DOHH2 (cell line): ENCODE measurements around the gene DNMT3A.
"Not testable (repeated sequence)": the region's sequence is repeated elsewhere in the genome, so short reads cannot be mapped to it uniquely, and the experiment has no call there.

Source experiments
- H3F3A ChIP-seq: fragments of 200-600 bp; sonication (generic), shearing (Covaris generic); 2 replicates; pipeline ENCODE4 v1.6.0; 2016; ENCODE audit warnings: antibody characterized with exemption, mild to moderate bottlenecking; ENCODE audit not compliant: control insufficient read depth, insufficient read depth
- H3K27ac ChIP-seq: fragments of 200-600 bp; sonication (generic); 2 replicates; pipeline ENCODE4 v1.5.1; 2014; ENCODE audit warnings: low read depth, mild to moderate bottlenecking, low read length, moderate library complexity
- H3K27me3 ChIP-seq: fragments of 200-600 bp; sonication (generic); 2 replicates; pipeline ENCODE4 v1.6.1; 2014; ENCODE audit warnings: mild to moderate bottlenecking, low read length, mixed read lengths; ENCODE audit not compliant: control insufficient read depth
- H3K36me3 ChIP-seq: fragments of 200-600 bp; sonication (generic); 2 replicates; pipeline ENCODE4 v1.6.1; 2014; ENCODE audit warnings: mild to moderate bottlenecking, low read length, moderate library complexity, mixed read lengths; ENCODE audit not compliant: control insufficient read depth
- H3K4me1 ChIP-seq: fragments of 200-600 bp; sonication (generic); 2 replicates; pipeline ENCODE4 v1.6.1; 2014; ENCODE audit warnings: mild to moderate bottlenecking, low read length, mixed read lengths; ENCODE audit not compliant: control insufficient read depth
- H3K4me2 ChIP-seq: fragments of 200-600 bp; sonication (generic); 2 replicates; pipeline ENCODE4 v1.6.0; 2014; ENCODE audit warnings: mild to moderate bottlenecking, low read length, moderate library complexity
- H3K4me3 ChIP-seq: fragments of 200-600 bp; sonication (generic); 2 replicates; pipeline ENCODE4 v1.5.1; 2014; ENCODE audit warnings: mild to moderate bottlenecking, low read length, mixed read lengths
- H3K79me2 ChIP-seq: fragments of 200-600 bp; sonication (generic); 2 replicates; pipeline ENCODE4 v1.6.1; 2014; ENCODE audit warnings: mild to moderate bottlenecking, low read length, mixed read lengths; ENCODE audit not compliant: control insufficient read depth
- H3K9me2 ChIP-seq: fragments of 200-600 bp; sonication (generic); replicated peaks from 2 replicates; pipeline ENCODE4 v1.6.1; 2014; ENCODE audit warnings: mild to moderate bottlenecking, low read length, mixed read lengths; ENCODE audit not compliant: control insufficient read depth
- H3K9me3 ChIP-seq: fragments of 200-600 bp; sonication (generic); 2 replicates; pipeline ENCODE4 v1.6.1; 2014; ENCODE audit warnings: antibody characterized with exemption, low read length, mixed read lengths; ENCODE audit not compliant: control insufficient read depth, insufficient read depth
- H4K20me1 ChIP-seq: fragments of 200-600 bp; sonication (generic); 2 replicates; pipeline ENCODE4 v1.6.0; 2014; ENCODE audit warnings: low read depth, mild to moderate bottlenecking, antibody characterized with exemption, low read length, moderate library complexity; ENCODE audit not compliant: control insufficient read depth, insufficient read depth
- EZH2phosphoT487 ChIP-seq: fragments of 200-600 bp; sonication (generic); IDR thresholded peaks from 2 replicates; pipeline ENCODE4 v1.6.1; 2017; ENCODE audit warnings: borderline replicate concordance, mild to moderate bottlenecking, antibody characterized with exemption, low read length, moderate library complexity, mixed read lengths
- TF ChIP-seq, protein P1 (sequence below): fragments of 200-600 bp; sonication (generic); IDR thresholded peaks from one replicate; pipeline ENCODE4 v1.5.1; 2014; ENCODE audit warnings: antibody characterized with exemption, mild to moderate bottlenecking, low read depth, low read length; ENCODE audit not compliant: poor library complexity, severe bottlenecking

Gene DNMT3A

DNA sequence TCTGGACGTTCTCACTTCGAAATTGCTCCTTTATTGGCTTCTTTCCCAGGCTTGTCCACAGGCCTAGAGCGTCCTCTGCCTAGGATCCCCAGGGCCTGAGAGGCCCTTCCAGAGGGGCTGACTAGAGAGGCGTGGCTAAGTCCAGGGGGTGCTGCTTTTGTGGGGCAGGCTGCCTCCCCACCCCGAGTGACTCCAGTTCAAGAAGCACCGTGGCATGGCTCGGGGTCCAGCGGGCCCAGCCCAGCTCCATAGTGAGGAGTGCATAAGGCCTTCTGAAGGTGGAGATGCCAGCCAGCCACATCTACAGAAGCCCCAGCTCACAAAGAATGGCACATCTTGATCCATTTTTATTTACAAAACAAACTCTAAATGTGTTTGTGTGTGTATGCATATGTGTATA, 128.5 kb downstream of the DNMT3A start:
- no peaks in the 10 kb centered on the region for H3K36me3 ChIP-seq

DNA sequence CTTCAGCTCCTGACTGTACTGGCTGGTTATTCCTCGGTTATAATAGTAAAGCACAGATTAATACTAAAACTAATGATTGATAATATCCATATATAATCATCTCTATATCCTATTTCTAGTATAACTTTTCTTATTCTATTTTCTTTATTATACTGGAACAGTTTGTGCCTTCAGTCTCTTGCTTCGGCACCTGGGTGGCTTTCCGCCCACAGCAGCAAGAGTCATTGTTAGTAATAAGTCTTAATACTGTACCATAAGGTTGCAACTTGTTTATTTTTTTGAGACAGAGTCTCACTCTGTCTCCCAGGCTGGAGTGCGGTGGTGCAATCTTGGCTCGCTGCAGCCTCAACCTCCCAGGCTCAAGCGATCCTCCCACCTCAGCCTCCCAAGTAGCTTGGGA, 130.8 kb downstream of the DNMT3A start:
- H3K9me2 ChIP-seq, H3K79me2 ChIP-seq, H4K20me1 ChIP-seq, H3K9me3 ChIP-seq, H3K36me3 ChIP-seq: not testable (repeated sequence)
- peaks cover 30% of the 10 kb centered on the region for H3F3A ChIP-seq
- H3K27me3 ChIP-seq, result peaks cover 45% of the 10 kb centered on the region
- H3K27ac ChIP-seq, result peak overlapping the region; percentile 13; the same call in 1 of the 2 replicates
- peak overlapping the region; percentile 27; the same call in 1 of the 2 replicates for H3K4me3 ChIP-seq
- peaks cover 70% of the 10 kb centered on the region for H3K4me1 ChIP-seq
- peak overlapping the region; percentile 44 for H3K4me2 ChIP-seq

More for the DNA sequence above, 128.5 kb downstream of the DNMT3A start:
- Histone ChIP-seq H3K27me3 (peaks cover 35% of the 10 kb centered on the region), H3K9me3 (no peaks in the 10 kb centered on the region), H3K79me2 (no peaks in the 10 kb centered on the region), H3K9me2 (no peaks in the 10 kb centered on the region), H3K4me1 (peaks cover 59% of the 10 kb centered on the region), H3K4me2 (no peak overlapping the region), H3K4me3 (no peak overlapping the region), H4K20me1 (no peaks in the 10 kb centered on the region), H3K27ac (no peak overlapping the region), H3F3A (peaks cover 33% of the 10 kb centered on the region)
- TF ChIP-seq, protein P1, sequence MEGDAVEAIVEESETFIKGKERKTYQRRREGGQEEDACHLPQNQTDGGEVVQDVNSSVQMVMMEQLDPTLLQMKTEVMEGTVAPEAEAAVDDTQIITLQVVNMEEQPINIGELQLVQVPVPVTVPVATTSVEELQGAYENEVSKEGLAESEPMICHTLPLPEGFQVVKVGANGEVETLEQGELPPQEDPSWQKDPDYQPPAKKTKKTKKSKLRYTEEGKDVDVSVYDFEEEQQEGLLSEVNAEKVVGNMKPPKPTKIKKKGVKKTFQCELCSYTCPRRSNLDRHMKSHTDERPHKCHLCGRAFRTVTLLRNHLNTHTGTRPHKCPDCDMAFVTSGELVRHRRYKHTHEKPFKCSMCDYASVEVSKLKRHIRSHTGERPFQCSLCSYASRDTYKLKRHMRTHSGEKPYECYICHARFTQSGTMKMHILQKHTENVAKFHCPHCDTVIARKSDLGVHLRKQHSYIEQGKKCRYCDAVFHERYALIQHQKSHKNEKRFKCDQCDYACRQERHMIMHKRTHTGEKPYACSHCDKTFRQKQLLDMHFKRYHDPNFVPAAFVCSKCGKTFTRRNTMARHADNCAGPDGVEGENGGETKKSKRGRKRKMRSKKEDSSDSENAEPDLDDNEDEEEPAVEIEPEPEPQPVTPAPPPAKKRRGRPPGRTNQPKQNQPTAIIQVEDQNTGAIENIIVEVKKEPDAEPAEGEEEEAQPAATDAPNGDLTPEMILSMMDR, result no peak
- TF ChIP-seq EZH2phosphoT487, result no peak

DNA sequence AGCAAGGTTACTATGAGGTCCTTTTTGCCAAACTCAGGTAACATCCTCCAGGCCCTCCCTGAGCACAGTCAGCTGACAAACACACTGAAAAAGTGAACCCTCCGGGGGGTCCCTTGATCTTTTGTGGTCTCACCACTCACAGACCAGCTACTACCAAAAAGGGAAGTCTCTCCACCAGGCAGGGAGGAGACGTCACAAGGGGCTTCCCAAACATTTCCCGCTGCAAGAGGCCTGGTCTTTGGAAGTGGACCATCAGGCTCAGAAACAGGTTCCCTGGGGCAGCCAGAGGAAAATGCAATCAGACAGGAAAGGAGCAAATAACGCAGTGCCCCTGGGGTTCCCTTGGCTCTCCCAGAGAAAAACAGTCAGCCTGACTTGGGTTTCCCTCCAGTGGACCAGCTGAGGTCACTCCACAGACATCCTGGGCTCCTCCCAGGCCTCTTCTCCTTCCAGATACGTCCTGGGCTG, 134.6 kb downstream of the DNMT3A start:
- H3K4me2 ChIP-seq, result no peak overlapping the region
- H3K27me3 ChIP-seq, result peaks cover 43% of the 10 kb centered on the region
- peaks cover 61% of the 10 kb centered on the region for H3K4me1 ChIP-seq

DNA sequence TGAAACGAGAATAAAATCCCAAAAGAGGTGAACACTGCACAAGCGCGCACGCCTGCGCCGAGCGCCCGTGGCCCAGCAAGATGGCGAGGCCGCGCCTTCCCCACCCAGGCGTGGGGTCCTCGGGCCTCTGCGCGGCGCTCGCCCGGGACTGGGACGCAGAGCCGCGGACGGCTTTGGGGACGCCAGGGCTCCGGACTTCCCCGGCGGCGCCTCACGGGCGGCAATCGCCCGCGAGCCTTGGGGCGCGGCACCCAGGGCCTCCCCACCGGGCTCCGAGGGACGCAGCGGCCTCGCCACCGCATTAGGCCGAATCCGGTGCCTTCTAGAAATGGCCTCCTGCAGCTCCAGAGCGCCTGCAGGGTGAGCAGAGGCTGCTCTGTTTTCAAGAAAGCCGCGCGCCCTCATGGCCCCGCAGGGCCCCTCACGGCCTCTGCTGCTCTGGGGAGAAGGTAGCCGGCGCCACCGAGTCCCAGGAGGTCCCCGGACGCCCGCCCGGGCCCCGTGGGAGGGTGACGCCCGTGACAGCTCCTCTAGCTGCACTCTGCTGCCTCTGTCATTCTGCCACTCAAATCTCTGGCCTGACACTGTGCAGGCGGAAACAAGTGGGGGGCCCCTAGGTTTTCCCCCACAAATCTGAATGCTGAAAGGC, 137.4 kb downstream of the DNMT3A start:
- Histone ChIP-seq H3K36me3 (no peaks in the 10 kb centered on the region), H3K9me3 (no peaks in the 10 kb centered on the region), H3K9me2 (no peaks in the 10 kb centered on the region), H3K79me2 (no peaks in the 10 kb centered on the region), H4K20me1 (peaks cover 4% of the 10 kb centered on the region; the same call in 1 of the 2 replicates), H3K4me2 (peak overlapping the region; percentile 36; the same call in 1 of the 2 replicates), H3K27me3 (peaks cover 52% of the 10 kb centered on the region), H3K4me1 (peaks cover 38% of the 10 kb centered on the region), H3F3A (peaks cover 3% of the 10 kb centered on the region), H3K4me3 (no peak overlapping the region), H3K27ac (no peak overlapping the region)
- no peak for TF ChIP-seq EZH2phosphoT487
- TF ChIP-seq, protein P1, result no peak

More for the DNA sequence above, 134.6 kb downstream of the DNMT3A start:
- no peaks in the 10 kb centered on the region for H3K9me2 ChIP-seq
- peaks cover under 1% of the 10 kb centered on the region; the same call in 1 of the 2 replicates for H4K20me1 ChIP-seq
- H3K9me3 ChIP-seq, result no peaks in the 10 kb centered on the region
- no peaks in the 10 kb centered on the region for H3K36me3 ChIP-seq
- no peak overlapping the region for H3K4me3 ChIP-seq
- no peaks in the 10 kb centered on the region for H3K79me2 ChIP-seq
- H3K27ac ChIP-seq, result no peak overlapping the region
- H3F3A ChIP-seq, result peaks cover 14% of the 10 kb centered on the region
- TF ChIP-seq EZH2phosphoT487, result no peak
- TF ChIP-seq, protein P1, result no peak
